Loucy (cell line): ENCODE results near the gene MBD5.
A peak's percentile ranks its signal among the peaks of the same experiment; 100 is the strongest.

Source experiments
- EZH2phosphoT487 ChIP-seq: fragments of 200-600 bp; IDR thresholded peaks from 2 replicates; pipeline ENCODE4 v1.6.1; 2018; ENCODE audit warnings: antibody characterized with exemption, mild to moderate bottlenecking, moderate library complexity, borderline replicate concordance
- TF ChIP-seq, protein P1 (sequence below): fragments of 200-600 bp; sonication (generic); conservative IDR thresholded peaks from 2 replicates; pipeline ENCODE4 v1.5.1; 2014; ENCODE audit warnings: mild to moderate bottlenecking, antibody characterized with exemption, low read length

DNA sequence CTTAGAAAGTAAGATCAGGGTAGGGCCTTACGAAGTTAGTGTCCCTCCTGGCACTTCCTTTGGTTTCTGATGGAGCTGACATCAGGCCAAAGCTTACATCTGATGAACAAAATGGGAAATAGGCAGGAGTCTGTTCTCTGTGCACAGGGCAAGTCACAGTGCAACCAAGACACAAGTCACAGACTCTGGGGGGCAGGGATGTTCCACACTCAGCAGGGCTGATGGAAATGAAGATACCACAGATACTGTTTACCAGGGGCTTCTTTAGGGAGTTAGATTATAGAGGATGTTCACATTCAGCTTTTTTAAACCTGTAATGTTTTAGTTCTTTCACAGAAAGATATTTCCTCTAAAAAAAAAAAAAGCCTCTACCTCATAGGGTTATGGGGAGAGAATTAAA, 517.5 kb downstream of the MBD5 start:
- TF ChIP-seq, protein P1, sequence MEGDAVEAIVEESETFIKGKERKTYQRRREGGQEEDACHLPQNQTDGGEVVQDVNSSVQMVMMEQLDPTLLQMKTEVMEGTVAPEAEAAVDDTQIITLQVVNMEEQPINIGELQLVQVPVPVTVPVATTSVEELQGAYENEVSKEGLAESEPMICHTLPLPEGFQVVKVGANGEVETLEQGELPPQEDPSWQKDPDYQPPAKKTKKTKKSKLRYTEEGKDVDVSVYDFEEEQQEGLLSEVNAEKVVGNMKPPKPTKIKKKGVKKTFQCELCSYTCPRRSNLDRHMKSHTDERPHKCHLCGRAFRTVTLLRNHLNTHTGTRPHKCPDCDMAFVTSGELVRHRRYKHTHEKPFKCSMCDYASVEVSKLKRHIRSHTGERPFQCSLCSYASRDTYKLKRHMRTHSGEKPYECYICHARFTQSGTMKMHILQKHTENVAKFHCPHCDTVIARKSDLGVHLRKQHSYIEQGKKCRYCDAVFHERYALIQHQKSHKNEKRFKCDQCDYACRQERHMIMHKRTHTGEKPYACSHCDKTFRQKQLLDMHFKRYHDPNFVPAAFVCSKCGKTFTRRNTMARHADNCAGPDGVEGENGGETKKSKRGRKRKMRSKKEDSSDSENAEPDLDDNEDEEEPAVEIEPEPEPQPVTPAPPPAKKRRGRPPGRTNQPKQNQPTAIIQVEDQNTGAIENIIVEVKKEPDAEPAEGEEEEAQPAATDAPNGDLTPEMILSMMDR: peak; percentile 20; the same call in 1 of the 2 replicates
- TF ChIP-seq EZH2phosphoT487: no peak
